Measurements from ENCODE around the gene VDR. TPM values are rescaled to one million over a fixed set of nuclear protein-coding genes. Genes with fewer than 3 reads are reported as not detected.

Gene VDR
- total RNA-seq, 4 donors from 2014 or later, result 0.26 to 2.0 (median 0.49) TPM

DNA sequence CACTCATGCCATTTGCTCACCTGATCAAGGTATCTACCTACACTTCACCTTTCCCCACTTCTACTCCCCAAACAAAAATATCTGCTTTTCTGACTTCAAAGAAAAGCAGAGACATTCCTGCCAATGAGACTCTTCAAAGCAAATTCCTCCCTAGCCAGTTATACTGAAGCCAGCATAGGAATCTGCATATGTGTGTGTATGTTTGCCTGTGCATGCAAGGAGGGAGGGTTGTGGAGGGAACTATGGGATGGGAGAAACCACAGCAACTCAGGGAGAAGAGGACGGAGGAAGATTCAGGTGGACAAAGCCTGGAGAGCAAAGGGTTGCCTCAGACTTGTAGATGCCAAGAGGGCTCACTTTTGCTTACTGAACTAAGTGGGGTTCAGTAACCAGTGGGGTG is 26.4 kb upstream of the VDR start:
- intact Hi-C loops (cut with DNase I; ENCODE audit: low total_unique reads), result no loop called here
- no peaks in the 10 kb centered on the region for H3K27me3 ChIP-seq

DNA sequence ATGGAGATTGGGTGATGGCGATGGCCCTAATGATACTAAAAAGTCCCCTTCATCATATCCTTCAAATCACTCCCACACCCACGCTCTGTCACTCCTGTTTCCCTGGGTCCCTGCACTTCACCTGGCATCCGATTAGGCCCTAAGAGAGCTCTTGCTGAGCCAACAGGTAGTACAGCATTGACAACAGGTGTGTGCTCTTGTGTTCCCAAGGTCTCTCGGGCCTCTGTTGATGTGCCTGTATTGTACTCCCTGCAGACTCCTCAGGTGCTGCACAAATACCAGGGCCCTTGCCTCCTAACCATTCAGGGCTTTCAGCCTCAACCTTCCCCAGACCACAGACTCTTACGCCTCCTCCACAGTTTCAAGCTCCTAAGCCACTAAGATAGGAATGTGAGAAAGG is 25.8 kb upstream of the VDR start:
- DNase-seq, result no peak
- TF ChIP-seq, protein P1, sequence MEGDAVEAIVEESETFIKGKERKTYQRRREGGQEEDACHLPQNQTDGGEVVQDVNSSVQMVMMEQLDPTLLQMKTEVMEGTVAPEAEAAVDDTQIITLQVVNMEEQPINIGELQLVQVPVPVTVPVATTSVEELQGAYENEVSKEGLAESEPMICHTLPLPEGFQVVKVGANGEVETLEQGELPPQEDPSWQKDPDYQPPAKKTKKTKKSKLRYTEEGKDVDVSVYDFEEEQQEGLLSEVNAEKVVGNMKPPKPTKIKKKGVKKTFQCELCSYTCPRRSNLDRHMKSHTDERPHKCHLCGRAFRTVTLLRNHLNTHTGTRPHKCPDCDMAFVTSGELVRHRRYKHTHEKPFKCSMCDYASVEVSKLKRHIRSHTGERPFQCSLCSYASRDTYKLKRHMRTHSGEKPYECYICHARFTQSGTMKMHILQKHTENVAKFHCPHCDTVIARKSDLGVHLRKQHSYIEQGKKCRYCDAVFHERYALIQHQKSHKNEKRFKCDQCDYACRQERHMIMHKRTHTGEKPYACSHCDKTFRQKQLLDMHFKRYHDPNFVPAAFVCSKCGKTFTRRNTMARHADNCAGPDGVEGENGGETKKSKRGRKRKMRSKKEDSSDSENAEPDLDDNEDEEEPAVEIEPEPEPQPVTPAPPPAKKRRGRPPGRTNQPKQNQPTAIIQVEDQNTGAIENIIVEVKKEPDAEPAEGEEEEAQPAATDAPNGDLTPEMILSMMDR (IDR thresholded peaks at IDR 0.05), result no peak
- TF ChIP-seq POLR2A (IDR thresholded peaks at IDR 0.05), result no peak
- H3K9me3 ChIP-seq, result no peaks in the 10 kb centered on the region
- no peak overlapping the region for H3K27ac ChIP-seq
- no peaks in the 10 kb centered on the region for H3K27me3 ChIP-seq
- no peaks in the 10 kb centered on the region for H3K4me1 ChIP-seq
- H3K36me3 ChIP-seq, result no peaks in the 10 kb centered on the region
- intact Hi-C loops (cut with DNase I; ENCODE audit: low total_unique reads), result no loop called here
- no peak overlapping the region for H3K4me3 ChIP-seq

More for the DNA sequence above, 26.4 kb upstream of the VDR start:
- no peak for DNase-seq
- H3K4me3 ChIP-seq, result no peak overlapping the region
- H3K36me3 ChIP-seq, result no peaks in the 10 kb centered on the region
- no peaks in the 10 kb centered on the region for H3K9me3 ChIP-seq
- H3K4me1 ChIP-seq, result no peaks in the 10 kb centered on the region
- H3K27ac ChIP-seq, result no peak overlapping the region
- TF ChIP-seq POLR2A (IDR thresholded peaks at IDR 0.05), result no peak
- TF ChIP-seq, protein P1 (IDR thresholded peaks at IDR 0.05), result no peak

DNA sequence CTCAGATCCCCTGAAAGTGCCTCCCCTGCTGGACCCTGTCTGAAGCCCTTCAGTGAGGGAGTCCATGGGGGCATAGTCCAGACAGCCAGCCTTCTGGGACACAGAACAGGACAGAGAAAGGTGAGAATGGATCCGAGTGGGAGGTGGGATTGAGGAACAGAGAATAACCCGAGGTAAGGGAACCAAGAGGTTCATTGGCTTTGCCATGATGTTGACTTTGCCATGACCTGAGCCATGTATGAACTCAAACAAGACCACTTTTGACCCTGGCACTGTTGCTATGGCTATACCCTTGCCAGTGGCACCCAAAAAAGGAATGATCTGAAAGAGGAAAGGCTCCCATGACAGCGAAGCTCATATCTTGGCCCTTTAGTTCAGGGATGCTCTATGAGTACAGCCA is 22.6 kb upstream of the VDR start:
- TF ChIP-seq, protein P1 (IDR thresholded peaks at IDR 0.05), result no peak
- TF ChIP-seq POLR2A (IDR thresholded peaks at IDR 0.05), result no peak
- Histone ChIP-seq H3K4me1 (no peaks in the 10 kb centered on the region), H3K36me3 (no peaks in the 10 kb centered on the region), H3K27ac (no peak overlapping the region), H3K27me3 (no peaks in the 10 kb centered on the region), H3K4me3 (no peak overlapping the region), H3K9me3 (no peaks in the 10 kb centered on the region)
- intact Hi-C loops (cut with DNase I; ENCODE audit: low total_unique reads), result no loop called here
- DNase-seq, result no peak

DNA sequence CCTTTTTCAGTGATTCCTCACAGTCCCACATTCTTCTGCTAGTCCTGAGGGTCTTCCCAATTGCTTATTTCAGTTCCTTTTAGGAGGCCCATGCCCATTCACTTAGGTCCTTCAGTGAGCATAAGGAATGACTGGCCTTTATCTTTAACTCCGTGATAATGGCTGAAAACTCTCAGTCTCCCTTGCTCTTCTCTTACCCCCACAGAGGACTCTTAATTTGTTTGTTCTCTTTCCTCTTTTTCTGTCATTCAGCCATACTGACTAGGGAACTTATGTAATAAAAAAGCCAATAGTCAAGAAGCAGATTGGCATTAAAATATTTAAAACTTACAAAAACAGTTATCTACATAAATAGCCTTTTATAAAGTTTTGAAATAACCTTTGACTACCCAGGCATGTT is 17.1 kb upstream of the VDR start:
- DNase-seq, result no peak
- Histone ChIP-seq H3K4me3 (no peak overlapping the region), H3K27ac (no peak overlapping the region), H3K36me3 (no peaks in the 10 kb centered on the region), H3K9me3 (no peaks in the 10 kb centered on the region), H3K4me1 (no peaks in the 10 kb centered on the region), H3K27me3 (no peaks in the 10 kb centered on the region)
- TF ChIP-seq, protein P1 (IDR thresholded peaks at IDR 0.05), result no peak
- TF ChIP-seq POLR2A (IDR thresholded peaks at IDR 0.05), result no peak
- intact Hi-C loops (cut with DNase I; ENCODE audit: low total_unique reads), result no loop called here

DNA sequence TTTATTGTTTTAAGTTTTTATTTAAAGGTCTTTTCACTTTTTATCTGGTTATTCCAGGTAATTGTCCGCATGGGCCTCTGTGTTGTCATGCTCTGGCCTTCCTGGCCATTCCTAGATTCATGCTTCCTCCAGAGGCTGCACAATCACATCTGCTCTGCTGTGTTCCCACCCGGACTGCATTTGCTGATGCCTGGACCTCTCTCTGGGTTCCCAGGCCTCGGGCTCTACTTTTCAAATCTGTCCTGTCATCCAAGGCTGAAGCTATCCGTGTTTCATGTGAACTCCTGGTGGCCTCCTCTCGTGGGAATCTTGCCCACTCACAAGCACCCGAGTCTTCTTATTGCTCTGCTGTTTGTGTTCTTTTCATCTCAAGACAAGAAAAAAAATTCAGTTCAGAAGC is 16.1 kb upstream of the VDR start:
- no peak overlapping the region for H3K4me3 ChIP-seq
- DNase-seq, result no peak
- H3K27ac ChIP-seq, result no peak overlapping the region
- intact Hi-C loops (cut with DNase I; ENCODE audit: low total_unique reads), result no loop called here
- no peaks in the 10 kb centered on the region for H3K27me3 ChIP-seq
- H3K36me3 ChIP-seq, result no peaks in the 10 kb centered on the region
- no peaks in the 10 kb centered on the region for H3K4me1 ChIP-seq
- TF ChIP-seq, protein P1 (IDR thresholded peaks at IDR 0.05), result no peak
- TF ChIP-seq POLR2A (IDR thresholded peaks at IDR 0.05), result no peak
- H3K9me3 ChIP-seq, result no peaks in the 10 kb centered on the region

Data from uterus (tissue), 4 donors.